SK-N-SH treated with all-trans-retinoic acid at 6 μM for 48 hours (cell line): ENCODE measurements around the gene TNFRSF1A.

Source experiments
- ATAC-seq: fragments of 200-7000 bp; cut with Tn5 transposase; 3 replicates; pipeline ENCODE4 v1.9.1; 2020; ENCODE audit warnings: mild to moderate bottlenecking, moderate library complexity
- ARNTL ChIP-seq: fragments of 450-650 bp; formaldehyde crosslinking; IDR thresholded peaks from 2 replicates; pipeline ENCODE4 v1.5.0; 2020; ENCODE audit warnings: low read depth, mild to moderate bottlenecking, moderate library complexity, borderline replicate concordance
- BACH2 ChIP-seq: fragments of 250-450 bp; sonication (Bioruptor Pico); IDR thresholded peaks from 2 replicates; pipeline ENCODE4 v1.9.0; 2021; ENCODE audit warnings: mild to moderate bottlenecking, borderline replicate concordance
- CSDC2 ChIP-seq: fragments of 250-450 bp; sonication (Bioruptor Pico); IDR thresholded peaks from 2 replicates; pipeline ENCODE4 v1.5.0; 2020; ENCODE audit warnings: mild to moderate bottlenecking, moderate library complexity
- GLIS3 ChIP-seq: fragments of 250-450 bp; sonication (Bioruptor Pico); IDR thresholded peaks from 2 replicates; pipeline ENCODE4 v1.5.0; 2020; ENCODE audit warnings: mild to moderate bottlenecking, moderate library complexity
- ISL1 ChIP-seq: fragments of 250-450 bp; sonication (Bioruptor Pico); IDR thresholded peaks from 2 replicates; pipeline ENCODE4 v2.1.2; 2022; ENCODE audit warnings: mild to moderate bottlenecking, moderate library complexity
- OSR1 ChIP-seq: fragments of 250-450 bp; sonication (Bioruptor Pico); IDR thresholded peaks from 2 replicates; pipeline ENCODE4 v1.8.0; 2022; ENCODE audit warnings: moderate library complexity, mild to moderate bottlenecking, inconsistent platforms
- PPARA ChIP-seq: fragments of 250-450 bp; sonication (Bioruptor Pico); IDR thresholded peaks from 2 replicates; pipeline ENCODE4 v1.5.0; 2020; ENCODE audit warnings: mild to moderate bottlenecking, borderline replicate concordance
- RARB ChIP-seq: fragments of 250-450 bp; sonication (Bioruptor Pico); IDR thresholded peaks from 2 replicates; pipeline ENCODE4 v1.8.0; 2021; ENCODE audit warnings: mild to moderate bottlenecking, moderate library complexity
- SNAI2 ChIP-seq: fragments of 250-450 bp; sonication (Bioruptor Pico); IDR thresholded peaks from 2 replicates; pipeline ENCODE4 v1.5.0; 2020; ENCODE audit warnings: mild to moderate bottlenecking, moderate library complexity
- TCF4 ChIP-seq: fragments of 250-450 bp; sonication (Bioruptor Pico); IDR thresholded peaks from 2 replicates; pipeline ENCODE4 v1.8.0; 2021; ENCODE audit warnings: mild to moderate bottlenecking, moderate library complexity, borderline replicate concordance
- TOX ChIP-seq: fragments of 250-450 bp; sonication (Bioruptor Pico); IDR thresholded peaks from 2 replicates; pipeline ENCODE4 v1.8.0; 2021; ENCODE audit warnings: mild to moderate bottlenecking, moderate library complexity, borderline replicate concordance
- ZC3H10 ChIP-seq: fragments of 250-450 bp; sonication (Bioruptor Pico); IDR thresholded peaks from 2 replicates; pipeline ENCODE4 v1.5.1; 2021; ENCODE audit warnings: mild to moderate bottlenecking, moderate library complexity
- ZFP3 ChIP-seq: fragments of 250-450 bp; sonication (Bioruptor Pico); IDR thresholded peaks from 2 replicates; pipeline ENCODE4 v1.5.0; 2020; ENCODE audit warnings: mild to moderate bottlenecking, moderate library complexity
- ZFP30 ChIP-seq: fragments of 450-650 bp; formaldehyde crosslinking; IDR thresholded peaks from 2 replicates; pipeline ENCODE4 v1.5.0; 2022; ENCODE audit warnings: mild to moderate bottlenecking, moderate library complexity
- ZNF565 ChIP-seq: fragments of 450-650 bp; formaldehyde crosslinking; conservative IDR thresholded peaks from 2 replicates; pipeline ENCODE4 v1.5.0; 2020; ENCODE audit warnings: low read depth, mild to moderate bottlenecking, moderate library complexity
- ZNF70 ChIP-seq: fragments of 450-650 bp; formaldehyde crosslinking; IDR thresholded peaks from 2 replicates; pipeline ENCODE4 v1.5.0; 2020; ENCODE audit warnings: mild to moderate bottlenecking, moderate library complexity
- ZNF8 ChIP-seq: fragments of 450-650 bp; formaldehyde crosslinking; IDR thresholded peaks from 2 replicates; pipeline ENCODE4 v1.5.0; 2020; ENCODE audit warnings: mild to moderate bottlenecking, moderate library complexity
- TF ChIP-seq, protein P1 (sequence below): fragments of 250-450 bp; sonication (Bioruptor Pico); IDR thresholded peaks from 2 replicates; pipeline ENCODE4 v1.5.1; 2021; ENCODE audit warnings: mild to moderate bottlenecking, moderate library complexity
- TF ChIP-seq, protein P2 (sequence below): fragments of 250-450 bp; sonication (Bioruptor Pico); IDR thresholded peaks from 2 replicates; pipeline ENCODE4 v1.8.0; 2021; ENCODE audit warnings: low read depth, mild to moderate bottlenecking, moderate library complexity, borderline replicate concordance
- TF ChIP-seq, protein P3 (sequence below): fragments of 250-450 bp; sonication (Bioruptor Pico); IDR thresholded peaks from 2 replicates; pipeline ENCODE4 v1.5.1; 2020; ENCODE audit warnings: low read depth, mild to moderate bottlenecking, moderate library complexity
- TF ChIP-seq, protein P4 (sequence below): fragments of 250-450 bp; sonication (Bioruptor Pico); IDR thresholded peaks from 2 replicates; pipeline ENCODE4 v1.5.0; 2020; ENCODE audit warnings: mild to moderate bottlenecking, moderate library complexity
- TF ChIP-seq, protein P5 (sequence below): fragments of 250-450 bp; sonication (Bioruptor Pico); IDR thresholded peaks from 2 replicates; pipeline ENCODE4 v1.8.0; 2020; ENCODE audit warnings: mild to moderate bottlenecking, moderate library complexity, borderline replicate concordance

Gene TNFRSF1A

DNA sequence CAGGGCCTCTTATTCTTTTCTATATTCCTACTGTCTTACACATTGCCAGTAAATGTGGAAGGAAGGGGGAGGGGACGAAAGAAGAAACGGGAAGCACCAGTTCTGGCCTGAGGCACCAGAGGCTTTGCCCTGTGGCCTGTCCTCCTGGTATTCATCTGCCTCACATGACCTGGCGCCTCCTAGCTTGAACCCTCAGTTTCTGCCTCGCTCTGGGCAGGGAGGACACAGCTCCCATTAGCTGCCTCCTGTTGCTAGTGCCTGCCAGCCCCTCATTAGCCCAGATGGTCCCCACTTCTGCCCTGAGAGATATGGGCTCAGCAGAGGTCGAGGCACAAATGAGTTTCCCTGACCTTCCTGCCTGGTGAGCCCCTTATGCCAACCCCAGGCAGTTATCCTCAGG, 34.3 kb downstream of the TNFRSF1A start:
- TF ChIP-seq RARB (CRISPR knock-in tag) (no peak), BACH2 (CRISPR knock-in tag) (no peak), PPARA (CRISPR knock-in tag) (no peak), TCF4 (CRISPR knock-in tag) (no peak), ZNF70 (CRISPR knock-in tag) (no peak), ARNTL (CRISPR knock-in tag) (no peak), OSR1 (CRISPR knock-in tag) (no peak), GLIS3 (CRISPR knock-in tag) (no peak), ZNF565 (CRISPR knock-in tag) (no peak), ISL1 (CRISPR knock-in tag) (no peak), ZFP3 (CRISPR knock-in tag) (no peak), ZNF8 (CRISPR knock-in tag) (no peak)
- TF ChIP-seq, protein P1, sequence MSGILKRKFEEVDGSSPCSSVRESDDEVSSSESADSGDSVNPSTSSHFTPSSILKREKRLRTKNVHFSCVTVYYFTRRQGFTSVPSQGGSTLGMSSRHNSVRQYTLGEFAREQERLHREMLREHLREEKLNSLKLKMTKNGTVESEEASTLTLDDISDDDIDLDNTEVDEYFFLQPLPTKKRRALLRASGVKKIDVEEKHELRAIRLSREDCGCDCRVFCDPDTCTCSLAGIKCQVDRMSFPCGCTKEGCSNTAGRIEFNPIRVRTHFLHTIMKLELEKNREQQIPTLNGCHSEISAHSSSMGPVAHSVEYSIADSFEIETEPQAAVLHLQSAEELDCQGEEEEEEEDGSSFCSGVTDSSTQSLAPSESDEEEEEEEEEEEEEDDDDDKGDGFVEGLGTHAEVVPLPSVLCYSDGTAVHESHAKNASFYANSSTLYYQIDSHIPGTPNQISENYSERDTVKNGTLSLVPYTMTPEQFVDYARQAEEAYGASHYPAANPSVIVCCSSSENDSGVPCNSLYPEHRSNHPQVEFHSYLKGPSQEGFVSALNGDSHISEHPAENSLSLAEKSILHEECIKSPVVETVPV (CRISPR knock-in tag): no peak
- ATAC-seq: no peak

DNA sequence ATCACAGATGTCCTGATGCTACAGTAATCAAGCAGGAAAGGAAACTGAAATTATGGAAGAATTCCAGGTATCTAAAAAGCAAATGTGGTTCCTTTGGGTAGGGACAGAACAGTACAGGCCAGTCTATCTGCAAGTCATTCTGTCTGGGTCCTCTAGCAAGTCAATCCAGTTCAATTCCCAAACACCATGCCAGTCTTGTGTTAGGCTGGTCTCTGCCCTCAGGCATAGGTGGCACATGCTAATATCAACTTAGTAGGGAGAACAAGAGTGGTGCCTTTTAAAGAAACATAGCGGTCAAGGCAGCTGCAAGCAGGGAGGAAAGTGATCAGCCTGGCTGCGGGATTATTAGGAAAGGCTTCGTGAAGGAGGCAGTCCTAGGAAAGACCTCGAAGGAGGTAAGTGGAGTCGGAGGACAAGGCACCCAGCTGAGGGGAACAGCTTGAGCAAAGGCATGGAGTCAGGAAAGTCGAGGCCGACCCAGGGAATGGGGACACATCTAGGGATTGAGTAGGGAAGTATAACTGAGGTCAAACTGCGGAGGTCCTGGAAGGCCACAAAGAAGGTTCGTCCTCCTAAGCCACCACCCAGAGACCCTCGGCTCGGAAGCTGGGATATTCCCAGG, 35.2 kb downstream of the TNFRSF1A start:
- no peak for ATAC-seq
- TF ChIP-seq BACH2 (CRISPR knock-in tag): no peak
- TF ChIP-seq TCF4 (CRISPR knock-in tag): no peak
- TF ChIP-seq ARNTL (CRISPR knock-in tag): no peak
- TF ChIP-seq, protein P2, sequence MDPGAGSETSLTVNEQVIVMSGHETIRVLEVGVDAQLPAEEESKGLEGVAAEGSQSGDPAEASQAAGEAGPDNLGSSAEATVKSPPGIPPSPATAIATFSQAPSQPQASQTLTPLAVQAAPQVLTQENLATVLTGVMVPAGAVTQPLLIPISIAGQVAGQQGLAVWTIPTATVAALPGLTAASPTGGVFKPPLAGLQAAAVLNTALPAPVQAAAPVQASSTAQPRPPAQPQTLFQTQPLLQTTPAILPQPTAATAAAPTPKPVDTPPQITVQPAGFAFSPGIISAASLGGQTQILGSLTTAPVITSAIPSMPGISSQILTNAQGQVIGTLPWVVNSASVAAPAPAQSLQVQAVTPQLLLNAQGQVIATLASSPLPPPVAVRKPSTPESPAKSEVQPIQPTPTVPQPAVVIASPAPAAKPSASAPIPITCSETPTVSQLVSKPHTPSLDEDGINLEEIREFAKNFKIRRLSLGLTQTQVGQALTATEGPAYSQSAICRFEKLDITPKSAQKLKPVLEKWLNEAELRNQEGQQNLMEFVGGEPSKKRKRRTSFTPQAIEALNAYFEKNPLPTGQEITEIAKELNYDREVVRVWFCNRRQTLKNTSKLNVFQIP (CRISPR knock-in tag): no peak
- no peak for TF ChIP-seq CSDC2 (CRISPR knock-in tag)
- TF ChIP-seq, protein P3, sequence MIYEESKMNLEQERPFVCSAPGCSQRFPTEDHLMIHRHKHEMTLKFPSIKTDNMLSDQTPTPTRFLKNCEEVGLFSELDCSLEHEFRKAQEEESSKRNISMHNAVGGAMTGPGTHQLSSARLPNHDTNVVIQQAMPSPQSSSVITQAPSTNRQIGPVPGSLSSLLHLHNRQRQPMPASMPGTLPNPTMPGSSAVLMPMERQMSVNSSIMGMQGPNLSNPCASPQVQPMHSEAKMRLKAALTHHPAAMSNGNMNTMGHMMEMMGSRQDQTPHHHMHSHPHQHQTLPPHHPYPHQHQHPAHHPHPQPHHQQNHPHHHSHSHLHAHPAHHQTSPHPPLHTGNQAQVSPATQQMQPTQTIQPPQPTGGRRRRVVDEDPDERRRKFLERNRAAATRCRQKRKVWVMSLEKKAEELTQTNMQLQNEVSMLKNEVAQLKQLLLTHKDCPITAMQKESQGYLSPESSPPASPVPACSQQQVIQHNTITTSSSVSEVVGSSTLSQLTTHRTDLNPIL: no peak
- no peak for TF ChIP-seq TOX
- no peak for TF ChIP-seq ZC3H10 (CRISPR knock-in tag)
- no peak for TF ChIP-seq OSR1 (CRISPR knock-in tag)
- no peak for TF ChIP-seq ZNF8 (CRISPR knock-in tag)
- TF ChIP-seq ZFP30: no peak
- TF ChIP-seq, protein P4, sequence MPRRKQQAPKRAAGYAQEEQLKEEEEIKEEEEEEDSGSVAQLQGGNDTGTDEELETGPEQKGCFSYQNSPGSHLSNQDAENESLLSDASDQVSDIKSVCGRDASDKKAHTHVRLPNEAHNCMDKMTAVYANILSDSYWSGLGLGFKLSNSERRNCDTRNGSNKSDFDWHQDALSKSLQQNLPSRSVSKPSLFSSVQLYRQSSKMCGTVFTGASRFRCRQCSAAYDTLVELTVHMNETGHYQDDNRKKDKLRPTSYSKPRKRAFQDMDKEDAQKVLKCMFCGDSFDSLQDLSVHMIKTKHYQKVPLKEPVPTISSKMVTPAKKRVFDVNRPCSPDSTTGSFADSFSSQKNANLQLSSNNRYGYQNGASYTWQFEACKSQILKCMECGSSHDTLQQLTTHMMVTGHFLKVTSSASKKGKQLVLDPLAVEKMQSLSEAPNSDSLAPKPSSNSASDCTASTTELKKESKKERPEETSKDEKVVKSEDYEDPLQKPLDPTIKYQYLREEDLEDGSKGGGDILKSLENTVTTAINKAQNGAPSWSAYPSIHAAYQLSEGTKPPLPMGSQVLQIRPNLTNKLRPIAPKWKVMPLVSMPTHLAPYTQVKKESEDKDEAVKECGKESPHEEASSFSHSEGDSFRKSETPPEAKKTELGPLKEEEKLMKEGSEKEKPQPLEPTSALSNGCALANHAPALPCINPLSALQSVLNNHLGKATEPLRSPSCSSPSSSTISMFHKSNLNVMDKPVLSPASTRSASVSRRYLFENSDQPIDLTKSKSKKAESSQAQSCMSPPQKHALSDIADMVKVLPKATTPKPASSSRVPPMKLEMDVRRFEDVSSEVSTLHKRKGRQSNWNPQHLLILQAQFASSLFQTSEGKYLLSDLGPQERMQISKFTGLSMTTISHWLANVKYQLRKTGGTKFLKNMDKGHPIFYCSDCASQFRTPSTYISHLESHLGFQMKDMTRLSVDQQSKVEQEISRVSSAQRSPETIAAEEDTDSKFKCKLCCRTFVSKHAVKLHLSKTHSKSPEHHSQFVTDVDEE (CRISPR knock-in tag): no peak
- no peak for TF ChIP-seq PPARA (CRISPR knock-in tag)

DNA sequence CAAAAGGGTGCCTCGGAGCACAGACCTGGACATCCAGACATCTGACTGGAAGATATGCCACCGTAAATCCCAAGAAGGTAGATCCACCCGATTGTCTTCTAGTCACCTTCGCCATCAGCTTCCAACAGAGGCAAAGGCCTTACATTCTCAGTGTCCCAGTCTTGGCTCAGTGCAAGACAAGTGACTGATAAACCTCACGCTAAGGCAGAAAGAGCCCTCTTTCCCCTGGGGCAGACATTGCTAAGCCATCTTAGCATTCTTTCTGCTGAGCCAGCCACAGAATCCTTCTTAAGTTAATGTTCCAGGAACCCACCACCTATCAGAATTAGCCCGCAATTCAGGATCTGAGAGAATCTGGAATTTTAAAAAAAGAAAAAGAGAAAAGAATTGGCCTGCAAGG, 35.7 kb downstream of the TNFRSF1A start:
- no peak for TF ChIP-seq GLIS3 (CRISPR knock-in tag)
- no peak for TF ChIP-seq SNAI2
- TF ChIP-seq, protein P4 (CRISPR knock-in tag): no peak
- no peak for TF ChIP-seq PPARA (CRISPR knock-in tag)
- TF ChIP-seq, protein P1 (CRISPR knock-in tag): no peak
- TF ChIP-seq, protein P5, sequence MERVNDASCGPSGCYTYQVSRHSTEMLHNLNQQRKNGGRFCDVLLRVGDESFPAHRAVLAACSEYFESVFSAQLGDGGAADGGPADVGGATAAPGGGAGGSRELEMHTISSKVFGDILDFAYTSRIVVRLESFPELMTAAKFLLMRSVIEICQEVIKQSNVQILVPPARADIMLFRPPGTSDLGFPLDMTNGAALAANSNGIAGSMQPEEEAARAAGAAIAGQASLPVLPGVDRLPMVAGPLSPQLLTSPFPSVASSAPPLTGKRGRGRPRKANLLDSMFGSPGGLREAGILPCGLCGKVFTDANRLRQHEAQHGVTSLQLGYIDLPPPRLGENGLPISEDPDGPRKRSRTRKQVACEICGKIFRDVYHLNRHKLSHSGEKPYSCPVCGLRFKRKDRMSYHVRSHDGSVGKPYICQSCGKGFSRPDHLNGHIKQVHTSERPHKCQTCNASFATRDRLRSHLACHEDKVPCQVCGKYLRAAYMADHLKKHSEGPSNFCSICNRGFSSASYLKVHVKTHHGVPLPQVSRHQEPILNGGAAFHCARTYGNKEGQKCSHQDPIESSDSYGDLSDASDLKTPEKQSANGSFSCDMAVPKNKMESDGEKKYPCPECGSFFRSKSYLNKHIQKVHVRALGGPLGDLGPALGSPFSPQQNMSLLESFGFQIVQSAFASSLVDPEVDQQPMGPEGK (CRISPR knock-in tag): no peak
- TF ChIP-seq TCF4 (CRISPR knock-in tag): no peak
- ATAC-seq: no peak
